HG02571 (cell line): ENCODE measurements around the gene TRIM5.
"Not testable (repeated sequence)": the region's sequence is repeated elsewhere in the genome, so short reads cannot be mapped to it uniquely, and the experiment has no call there.

ENCODE experiments used
- ATAC-seq: cut with Tn5 transposase; IDR thresholded peaks from one replicate; pipeline ENCODE4 v1.9.1; 2021; ENCODE audit warnings: mild to moderate bottlenecking, moderate library complexity; ENCODE audit not compliant: unreplicated experiment

The TRIM5 gene, protein sequence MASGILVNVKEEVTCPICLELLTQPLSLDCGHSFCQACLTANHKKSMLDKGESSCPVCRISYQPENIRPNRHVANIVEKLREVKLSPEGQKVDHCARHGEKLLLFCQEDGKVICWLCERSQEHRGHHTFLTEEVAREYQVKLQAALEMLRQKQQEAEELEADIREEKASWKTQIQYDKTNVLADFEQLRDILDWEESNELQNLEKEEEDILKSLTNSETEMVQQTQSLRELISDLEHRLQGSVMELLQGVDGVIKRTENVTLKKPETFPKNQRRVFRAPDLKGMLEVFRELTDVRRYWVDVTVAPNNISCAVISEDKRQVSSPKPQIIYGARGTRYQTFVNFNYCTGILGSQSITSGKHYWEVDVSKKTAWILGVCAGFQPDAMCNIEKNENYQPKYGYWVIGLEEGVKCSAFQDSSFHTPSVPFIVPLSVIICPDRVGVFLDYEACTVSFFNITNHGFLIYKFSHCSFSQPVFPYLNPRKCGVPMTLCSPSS

DNA sequence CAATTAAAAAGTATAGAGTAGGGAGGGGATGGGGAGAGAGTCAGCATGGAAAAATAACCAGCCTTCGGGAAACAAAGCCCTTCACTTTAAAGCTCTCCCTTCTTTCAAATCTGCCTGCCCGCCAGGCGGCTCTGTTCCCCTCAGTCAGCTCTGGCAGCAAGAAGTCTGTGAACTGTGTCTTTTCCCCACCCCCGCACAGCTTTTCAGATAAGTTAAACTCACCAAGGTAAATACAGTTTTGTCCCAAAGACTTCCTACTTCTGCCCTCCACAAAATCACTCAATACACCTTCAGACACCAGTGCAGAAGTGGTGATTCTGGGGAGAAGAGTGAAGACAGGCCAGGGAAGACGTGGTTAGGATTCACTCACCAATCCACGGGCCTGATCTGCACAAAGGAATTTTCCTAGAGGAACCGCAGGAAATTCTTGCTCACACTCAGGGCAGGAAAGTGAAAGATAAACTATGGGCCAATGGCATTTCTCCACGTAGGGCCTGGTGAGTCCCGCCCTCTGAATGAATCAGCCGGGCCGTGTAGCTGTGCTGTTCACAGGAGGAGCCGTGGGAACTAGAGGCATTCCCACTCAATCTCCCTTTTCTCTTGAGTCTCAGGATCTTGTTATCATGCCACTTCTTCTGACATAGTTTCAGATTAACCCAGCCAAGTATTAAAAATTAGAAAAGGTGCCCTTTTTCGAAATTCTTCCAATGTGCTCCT, at the start of gene TRIM5:
Gene TRIM5, minus strand, starts transcription at position 429 of the 717 bp plus-strand sequence. CDS start 4,897 bp downstream, outside the sequence.
- ATAC-seq, result peak; percentile 74

DNA sequence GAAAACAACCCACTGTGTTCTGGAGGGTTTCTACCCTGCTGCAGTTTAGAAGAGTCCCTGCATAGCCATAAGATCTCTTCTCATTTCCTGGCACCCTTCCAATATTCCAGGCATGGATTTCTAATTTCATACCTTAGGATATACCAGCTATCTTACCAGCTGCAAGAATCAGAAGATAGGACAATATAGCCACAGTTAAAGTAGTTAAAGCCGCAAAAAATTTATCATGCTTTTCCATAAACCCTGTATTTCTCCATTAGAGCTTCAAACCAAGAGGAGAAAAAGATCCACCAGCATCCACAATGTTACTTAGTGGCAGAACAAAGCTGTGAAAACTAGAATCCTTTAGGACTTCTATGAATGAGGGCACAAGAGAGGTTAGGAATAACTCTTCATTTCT, 42.8 kb upstream of the TRIM5 start:
- no peak for ATAC-seq

DNA sequence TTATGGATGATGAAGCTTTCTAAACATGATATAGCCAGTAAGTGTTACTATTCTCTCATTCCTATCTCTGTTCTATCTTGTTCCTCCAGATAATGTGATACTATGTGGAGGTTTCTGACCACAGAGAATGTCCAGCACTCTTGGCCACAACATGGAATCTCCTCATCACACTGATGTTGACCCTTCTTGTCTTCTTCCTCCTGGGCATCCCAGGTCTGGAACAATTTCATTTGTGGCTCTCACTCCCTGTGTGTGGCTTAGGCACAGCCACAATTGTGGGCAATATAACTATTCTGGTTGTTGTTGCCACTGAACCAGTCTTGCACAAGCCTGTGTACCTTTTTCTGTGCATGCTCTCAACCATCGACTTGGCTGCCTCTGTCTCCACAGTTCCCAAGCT, 41.5 kb upstream of the TRIM5 start:
- no peak for ATAC-seq

DNA sequence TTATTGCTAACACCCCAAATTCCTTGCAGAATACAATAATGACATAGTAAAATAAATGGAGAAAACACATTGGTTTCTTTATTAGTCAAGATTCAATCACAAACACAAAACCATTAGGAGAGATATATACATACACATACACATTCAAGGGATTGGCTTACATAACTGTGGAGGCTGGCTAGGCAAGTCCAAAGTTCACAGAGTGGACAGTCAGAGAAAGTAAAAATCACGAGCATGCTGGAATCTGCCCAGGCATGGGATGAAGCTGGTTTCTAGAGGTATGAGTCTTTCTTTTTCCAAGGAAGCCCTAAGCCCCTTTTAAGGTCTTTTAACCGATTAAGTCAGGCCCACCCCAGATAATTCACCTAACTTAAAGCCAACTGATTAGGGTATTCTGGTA, 37.7 kb upstream of the TRIM5 start:
- no peak for ATAC-seq

DNA sequence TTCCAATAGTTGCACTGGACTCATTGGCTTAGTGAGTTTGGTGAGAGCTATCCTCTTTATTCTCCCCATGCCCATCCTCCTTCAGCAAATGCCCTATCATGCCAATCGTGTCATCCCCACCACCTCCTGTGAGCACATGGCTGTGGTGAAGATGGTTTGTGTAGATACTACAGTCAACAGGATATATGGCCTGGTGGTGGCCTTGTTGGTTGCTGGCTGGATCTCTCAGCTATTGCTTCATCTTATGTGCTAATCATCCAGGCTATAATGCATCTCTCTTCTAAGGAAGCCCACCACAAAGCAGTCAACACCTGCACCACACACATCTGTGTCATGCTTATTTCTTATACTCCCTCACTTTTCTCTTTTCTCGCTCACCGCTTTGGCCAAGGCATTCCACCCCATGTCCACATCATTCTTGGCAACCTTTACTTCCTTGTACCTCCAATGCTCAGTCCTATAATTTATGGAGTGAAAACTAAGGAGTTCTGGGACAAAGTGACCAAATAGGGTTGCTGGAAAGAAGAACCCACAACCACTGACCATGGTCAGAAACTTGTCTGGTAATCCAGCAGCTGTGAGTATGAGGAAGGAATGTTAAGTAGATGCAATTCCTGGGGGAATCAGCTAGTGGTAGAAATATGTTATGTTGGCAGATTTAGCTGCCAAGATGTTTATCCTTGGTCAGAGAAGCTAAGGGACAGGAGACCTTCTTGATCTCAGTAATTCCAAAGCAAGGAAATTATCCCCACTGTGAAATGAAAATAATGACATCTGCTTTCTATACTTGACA, 35.0 kb upstream of the TRIM5 start:
- no peak for ATAC-seq

DNA sequence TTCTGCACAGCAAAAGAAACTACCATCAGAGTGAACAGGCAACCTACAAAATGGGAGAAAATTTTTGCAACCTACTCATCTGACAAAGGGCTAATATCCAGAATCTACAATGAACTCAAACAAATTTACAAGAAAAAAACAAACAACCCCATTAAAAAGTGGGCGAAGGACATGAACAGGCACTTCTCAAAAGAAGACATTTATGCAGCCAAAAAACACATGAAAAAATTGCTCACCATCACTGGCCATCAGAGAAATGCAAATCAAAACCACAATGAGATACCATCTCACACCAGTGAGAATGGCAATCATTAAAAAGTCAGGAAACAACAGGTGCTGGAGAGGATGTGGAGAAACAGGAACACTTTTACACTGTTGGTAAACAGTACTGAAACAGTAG, 31.6 kb upstream of the TRIM5 start:
- ATAC-seq, result not testable (repeated sequence)

DNA sequence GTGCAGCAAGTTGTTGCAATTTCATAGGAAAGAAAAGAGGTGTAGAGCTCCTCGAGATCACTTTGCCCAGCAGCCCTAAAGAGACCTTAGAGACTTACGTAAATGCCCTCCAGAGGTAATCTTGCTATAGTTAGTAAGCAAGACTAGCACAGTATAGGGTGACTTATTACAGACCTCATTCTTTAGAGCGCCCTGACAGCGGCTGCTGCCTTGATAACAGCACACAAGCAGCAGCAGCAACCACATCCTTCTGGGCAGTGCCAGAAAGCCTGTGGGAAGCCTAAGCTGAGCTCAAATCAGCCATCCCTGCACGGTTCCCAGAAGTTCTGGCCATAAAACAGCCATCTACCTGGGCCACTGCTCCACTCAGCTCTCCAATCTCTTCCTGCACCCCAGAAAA, 28.8 kb upstream of the TRIM5 start:
- ATAC-seq, result no peak

DNA sequence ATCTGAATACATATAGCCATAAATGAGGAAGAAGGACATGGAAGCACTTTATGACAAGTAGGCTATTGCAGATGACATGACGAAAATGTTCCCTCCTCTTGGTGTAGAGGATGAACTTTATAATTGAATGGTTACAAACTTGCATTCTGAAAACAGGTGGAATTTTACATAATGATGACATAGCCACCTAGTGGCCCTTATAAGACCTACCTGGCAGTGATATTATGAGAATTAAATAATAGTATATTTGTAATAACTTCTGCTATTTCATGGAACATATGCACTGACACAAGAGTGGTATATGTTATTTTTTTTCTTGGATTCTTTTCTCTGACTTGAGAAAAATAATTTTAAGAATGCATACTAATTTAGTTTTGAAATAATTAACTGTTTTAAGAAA, 27.6 kb upstream of the TRIM5 start:
- no peak for ATAC-seq

DNA sequence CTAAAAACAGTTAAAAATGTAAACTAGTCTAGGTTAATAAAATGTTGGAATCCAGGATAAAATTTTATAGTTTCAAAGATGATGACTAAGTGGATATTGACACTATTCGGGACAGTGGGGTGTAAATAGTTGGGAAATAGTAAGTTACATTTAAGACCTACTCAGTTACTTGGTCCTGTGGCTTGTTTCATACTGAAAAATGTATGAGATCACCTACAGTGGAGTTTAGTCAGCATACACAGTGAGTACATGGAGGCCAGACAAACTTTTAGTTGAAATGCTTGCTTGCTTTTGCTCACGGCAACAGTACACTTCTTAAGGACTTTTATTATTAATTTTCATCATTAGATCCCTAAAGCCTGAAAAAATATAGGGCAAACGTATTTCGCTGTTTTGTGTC, 20.8 kb upstream of the TRIM5 start:
- no peak for ATAC-seq

DNA sequence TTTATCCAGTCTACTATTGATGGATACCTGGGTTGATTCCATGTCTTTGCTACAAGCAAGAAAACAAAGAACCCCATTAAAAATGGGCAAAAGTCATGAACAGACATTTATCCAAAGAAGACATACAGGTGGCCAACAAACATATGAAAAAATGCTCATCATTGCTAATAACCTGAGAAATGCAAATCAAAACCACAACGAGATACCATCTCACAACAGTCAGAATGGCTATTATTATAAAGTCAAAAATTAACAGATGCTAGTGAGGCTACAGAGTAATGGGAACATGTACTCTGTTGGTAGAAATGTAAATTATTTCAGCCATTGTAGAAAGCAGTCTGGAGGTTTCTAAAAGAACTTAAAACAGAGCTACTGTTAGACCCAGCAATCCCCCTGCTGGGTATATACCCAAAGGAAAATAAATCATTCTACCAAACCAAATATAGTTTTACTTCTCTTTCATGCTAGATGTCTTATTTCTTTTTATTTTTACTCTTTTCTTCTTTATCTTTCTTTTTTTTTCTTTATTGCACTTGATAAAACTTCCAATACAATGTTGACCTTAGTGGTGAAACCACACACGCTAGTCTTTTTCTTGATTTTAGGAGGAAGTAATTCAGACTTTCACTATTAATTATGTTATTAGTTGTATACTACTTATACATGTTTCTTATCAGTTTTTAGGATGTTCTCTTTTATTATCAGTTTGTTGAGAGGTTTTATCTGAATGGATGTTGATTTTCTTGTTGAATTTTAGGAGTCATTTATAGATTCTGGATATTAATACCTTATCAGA, 19.1 kb upstream of the TRIM5 start:
- ATAC-seq, result peak; percentile 75

DNA sequence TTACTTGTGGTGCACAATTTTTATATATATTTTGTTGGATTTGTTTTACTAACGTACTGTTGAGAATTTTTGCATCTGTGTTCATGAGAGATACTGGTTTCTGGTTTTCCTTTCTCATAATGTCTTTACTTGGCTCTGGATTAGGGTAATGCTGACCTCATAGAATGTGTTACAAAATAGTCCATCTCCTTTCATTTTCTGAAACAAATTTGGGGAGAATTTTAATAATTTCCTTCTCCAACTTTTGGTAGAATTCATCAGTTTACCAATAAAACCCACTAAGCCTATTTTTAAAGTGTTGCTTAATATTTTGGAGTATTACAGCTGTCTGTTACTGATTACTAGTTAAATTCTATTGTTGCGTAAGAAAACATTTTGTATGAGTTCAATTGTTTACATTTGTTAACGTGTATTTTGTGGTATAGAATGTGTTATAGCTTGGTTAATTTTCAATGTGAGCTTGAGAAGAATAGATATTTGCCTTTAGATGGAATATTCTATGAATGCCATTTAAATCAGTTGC, 16.2 kb upstream of the TRIM5 start:
- ATAC-seq, result no peak

DNA sequence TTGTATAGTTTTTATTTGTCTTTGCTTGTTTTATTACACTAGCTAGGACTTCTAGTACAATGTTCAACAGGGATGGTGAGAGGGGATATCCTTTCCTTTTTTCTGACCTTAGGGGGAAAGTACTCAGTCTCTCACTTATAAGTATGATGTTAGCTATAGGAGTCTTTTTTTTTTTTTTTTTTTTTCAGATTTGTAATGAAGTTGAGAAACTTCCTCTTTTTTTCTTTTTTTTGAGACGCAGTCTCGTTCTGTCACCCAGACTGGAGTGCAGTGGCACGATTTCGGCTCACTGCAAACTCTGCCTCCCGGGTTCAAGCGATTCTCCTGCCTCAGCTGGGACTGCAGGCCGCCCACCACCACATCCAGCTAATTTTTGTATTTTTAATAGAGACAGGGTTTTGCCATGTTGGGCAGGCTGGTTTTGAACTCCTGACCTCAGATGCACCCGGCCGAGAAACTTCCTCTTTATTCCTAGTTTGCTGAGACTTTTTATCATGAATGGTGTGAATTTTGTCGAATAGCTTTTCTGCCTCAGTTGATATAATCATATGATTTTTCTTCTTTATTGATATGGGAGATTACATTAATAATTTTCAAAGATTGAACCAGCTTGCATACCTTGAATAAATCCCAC, 15.7 kb upstream of the TRIM5 start:
- ATAC-seq, result no peak

DNA sequence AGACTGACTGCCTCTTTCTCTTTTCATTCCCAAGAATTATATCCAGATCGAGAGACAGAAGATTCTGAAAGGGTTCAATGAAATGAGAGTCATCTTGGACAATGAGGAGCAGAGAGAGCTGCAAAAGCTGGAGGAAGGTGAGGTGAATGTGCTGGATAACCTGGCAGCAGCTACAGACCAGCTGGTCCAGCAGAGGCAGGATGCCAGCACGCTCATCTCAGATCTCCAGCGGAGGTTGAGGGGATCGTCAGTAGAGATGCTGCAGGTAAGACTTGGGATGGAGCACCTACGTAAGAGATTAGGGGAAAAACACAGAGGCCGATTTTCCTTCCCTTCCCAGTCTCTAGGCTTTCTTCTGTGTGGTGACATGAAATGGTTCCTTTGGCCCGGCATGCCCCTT, 13.4 kb upstream of the TRIM5 start:
- no peak for ATAC-seq

DNA sequence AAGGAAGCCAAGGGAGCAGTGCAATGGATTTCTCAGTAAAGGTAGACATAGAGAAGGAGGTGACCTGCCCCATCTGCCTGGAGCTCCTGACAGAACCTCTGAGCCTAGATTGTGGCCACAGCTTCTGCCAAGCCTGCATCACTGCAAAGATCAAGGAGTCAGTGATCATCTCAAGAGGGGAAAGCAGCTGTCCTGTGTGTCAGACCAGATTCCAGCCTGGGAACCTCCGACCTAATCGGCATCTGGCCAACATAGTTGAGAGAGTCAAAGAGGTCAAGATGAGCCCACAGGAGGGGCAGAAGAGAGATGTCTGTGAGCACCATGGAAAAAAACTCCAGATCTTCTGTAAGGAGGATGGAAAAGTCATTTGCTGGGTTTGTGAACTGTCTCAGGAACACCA, 11.3 kb upstream of the TRIM5 start:
- ATAC-seq, result no peak

DNA sequence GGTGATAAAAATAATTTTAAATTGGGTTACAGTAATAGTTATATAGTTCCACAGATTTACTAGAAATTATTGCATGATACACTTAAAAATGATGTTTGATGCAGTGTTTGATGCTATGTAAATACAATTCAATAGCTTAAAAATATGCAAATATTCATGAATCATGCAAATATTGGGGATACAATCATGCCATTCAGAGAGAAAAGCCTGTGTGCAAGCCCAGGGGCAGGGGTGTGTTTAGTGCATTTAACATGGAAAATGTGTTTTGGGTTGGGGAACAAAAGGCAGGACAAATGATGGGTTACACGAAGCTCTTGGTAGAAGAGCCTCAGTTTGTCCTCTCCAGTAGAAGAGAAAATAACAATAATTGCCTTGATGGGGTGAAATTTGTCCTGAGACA, 10.7 kb upstream of the TRIM5 start:
- ATAC-seq, result no peak

DNA sequence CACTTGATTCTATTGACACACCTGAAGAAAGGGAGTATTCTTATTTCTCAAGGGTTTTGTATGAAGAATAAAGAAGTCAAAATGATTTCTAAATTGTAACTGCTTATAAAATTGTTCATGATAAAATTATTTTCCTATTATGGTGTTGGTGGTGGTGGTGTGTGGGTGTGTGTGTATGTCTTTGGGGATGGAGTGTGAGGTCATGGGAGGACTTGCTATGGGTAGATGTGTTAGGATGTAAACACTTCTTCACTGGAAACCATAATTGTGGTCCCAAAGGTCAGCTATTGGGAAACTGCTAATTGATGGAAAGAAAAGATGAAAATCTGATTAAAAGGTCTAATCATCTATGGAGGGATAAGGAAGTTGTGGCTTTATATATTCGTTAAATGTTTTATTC, 9.8 kb upstream of the TRIM5 start:
- no peak for ATAC-seq

DNA sequence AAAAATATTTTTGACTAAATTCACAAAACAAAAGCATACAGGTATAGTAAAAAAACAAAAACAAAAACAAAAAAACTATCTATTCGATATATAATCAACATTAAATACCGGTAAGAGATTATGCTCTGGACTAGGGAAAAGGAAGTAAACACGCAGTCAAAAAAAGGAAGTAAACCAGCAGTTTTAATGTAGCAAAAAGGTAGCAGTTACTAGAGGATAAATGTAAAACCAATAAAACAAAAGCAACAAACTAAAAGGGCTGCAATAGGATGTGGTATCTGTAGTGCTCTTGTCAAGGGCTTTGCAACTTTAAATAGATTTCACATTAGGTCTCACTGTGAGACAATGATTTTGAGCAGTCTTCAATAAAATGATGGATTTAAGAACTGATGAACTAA, 7.1 kb upstream of the TRIM5 start:
- ATAC-seq, result no peak

DNA sequence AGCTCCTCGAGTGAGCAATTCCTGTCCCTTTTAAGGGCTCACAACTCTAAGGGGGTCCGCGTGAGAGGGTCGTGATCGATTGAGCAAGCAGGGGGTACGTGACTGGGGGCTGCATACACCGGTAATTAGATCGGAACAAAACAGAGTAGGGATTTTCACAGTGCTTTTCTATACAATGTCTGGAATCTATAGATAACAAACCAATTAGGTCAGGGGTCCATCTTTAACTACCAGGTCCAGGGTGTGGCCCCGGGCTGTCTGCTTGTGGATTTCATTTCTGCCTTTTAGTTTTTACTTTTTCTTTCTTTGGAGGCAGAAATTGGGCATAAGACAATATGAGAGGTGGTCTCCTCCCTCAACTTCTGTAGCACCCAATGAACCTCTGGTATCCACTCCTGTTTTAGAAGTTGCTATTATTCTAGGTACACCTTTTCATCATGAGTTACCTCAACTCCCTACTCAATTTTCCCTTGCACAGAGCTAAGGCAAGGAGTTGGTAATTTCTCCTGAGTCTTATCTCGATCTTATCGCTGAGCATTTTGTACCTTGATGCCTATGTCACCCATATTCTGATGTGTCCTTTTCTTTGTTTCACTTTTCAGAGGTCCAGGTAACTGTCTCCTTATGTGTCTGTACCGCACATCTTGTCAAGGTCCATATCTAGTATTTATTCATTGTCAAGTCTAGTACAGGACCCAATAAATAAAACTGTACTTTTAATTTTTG, 6.5 kb upstream of the TRIM5 start:
- not testable (repeated sequence) for ATAC-seq

DNA sequence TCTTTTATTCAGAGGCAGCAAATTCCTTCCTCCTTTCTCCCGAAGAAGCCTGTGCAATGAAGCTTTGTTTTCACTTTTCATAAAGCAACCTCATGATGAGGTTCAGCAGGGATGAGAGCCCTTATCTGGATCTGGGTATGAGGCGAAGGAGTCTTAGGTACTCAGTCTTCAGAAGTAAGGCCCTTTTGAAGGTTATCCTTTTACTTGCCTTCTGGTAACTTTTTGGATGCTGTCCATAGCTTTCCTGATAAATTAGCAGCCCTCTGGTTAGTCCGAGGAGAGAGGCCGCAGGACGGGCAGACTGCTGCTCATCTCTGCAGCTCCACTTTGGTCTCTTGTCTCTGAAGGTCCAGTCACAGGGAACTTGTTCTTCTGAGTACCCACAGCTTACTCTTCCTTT, 5.9 kb upstream of the TRIM5 start:
- ATAC-seq, result no peak
